ENCODE measurements around the gene UBE3C.
"Not testable (repeated sequence)": the region's sequence is repeated elsewhere in the genome, so short reads cannot be mapped to it uniquely, and the experiment has no call there.

UBE3C gene

GRCh38 chr7:157132796-157133195 lies 5.9 kb upstream of the UBE3C start:
- no peak for FAIRE-seq

- FAIRE-seq = no peak
These were observed 5.4 kb upstream of the UBE3C start for GRCh38 chr7:157133304-157133703.

GRCh38 chr7:157136372-157136771 lies 2.4 kb upstream of the UBE3C start:
- no peak for FAIRE-seq

GRCh38 chr7:157138101-157138423 lies 664 bp upstream of the UBE3C start:
- no peak for FAIRE-seq

GRCh38 chr7:157139111-157139809 lies 534 bp downstream of the UBE3C start:
- no peak for FAIRE-seq

GRCh38 chr7:157139810-157140510 lies 1.2 kb downstream of the UBE3C start:
- FAIRE-seq = no peak

- no peak for FAIRE-seq
These were observed 1.8 kb downstream of the UBE3C start for GRCh38 chr7:157140511-157140905.

GRCh38 chr7:157141525-157142060 lies 2.9 kb downstream of the UBE3C start:
- FAIRE-seq = no peak

GRCh38 chr7:157143788-157144187 lies 5.1 kb downstream of the UBE3C start:
- no peak for FAIRE-seq

- FAIRE-seq = no peak
These were observed 10.6 kb downstream of the UBE3C start for GRCh38 chr7:157149317-157149716.

GRCh38 chr7:157150882-157151281 lies 12.2 kb downstream of the UBE3C start:
- no peak for FAIRE-seq

- FAIRE-seq = no peak
These were observed 13.1 kb downstream of the UBE3C start for GRCh38 chr7:157151626-157152339.

- no peak for FAIRE-seq
These were observed 13.7 kb downstream of the UBE3C start for GRCh38 chr7:157152391-157152937.

- FAIRE-seq = no peak
These were observed 14.5 kb downstream of the UBE3C start for GRCh38 chr7:157153260-157153659.

GRCh38 chr7:157155959-157156358 lies 17.2 kb downstream of the UBE3C start:
- no peak for FAIRE-seq

- FAIRE-seq = no peak
These were observed 19.7 kb downstream of the UBE3C start for GRCh38 chr7:157158400-157158799.

GRCh38 chr7:157159537-157159936 lies 20.8 kb downstream of the UBE3C start:
- FAIRE-seq = not testable (repeated sequence)

- no peak for FAIRE-seq
These were observed 21.7 kb downstream of the UBE3C start for GRCh38 chr7:157160433-157160832.

GRCh38 chr7:157165987-157166386 lies 27.3 kb downstream of the UBE3C start:
- FAIRE-seq = no peak

- no peak for FAIRE-seq
These were observed 29.8 kb downstream of the UBE3C start for GRCh38 chr7:157168571-157168970.

- no peak for FAIRE-seq
These were observed 38.0 kb downstream of the UBE3C start for GRCh38 chr7:157176771-157177170.

GRCh38 chr7:157177333-157177982 lies 38.7 kb downstream of the UBE3C start:
- no peak for FAIRE-seq

- FAIRE-seq = no peak
These were observed 39.3 kb downstream of the UBE3C start for GRCh38 chr7:157177983-157178381.

Measured in TTC549 (cell line).